Tibial nerve (tissue), 4 donors: ENCODE measurements around the gene TUBA1B.

Experiments used
- EP300 ChIP-seq, 2 donors: sonication (generic); formaldehyde crosslinking; IDR thresholded peaks; one replicate each; pipeline ENCODE4 v1.6.1; 2017; ENCODE audit warnings: antibody characterized with exemption in 2 of 2, mild to moderate bottlenecking in 1 of 2
- POLR2A ChIP-seq, 2 donors: fragments of 450-650 bp; IDR thresholded peaks; one replicate each; pipeline ENCODE4 v1.6.1; 2017; ENCODE audit warnings: antibody characterized with exemption in 2 of 2, mild to moderate bottlenecking in 2 of 2, moderate library complexity in 2 of 2
- TF ChIP-seq, protein P1 (sequence below), 5 experiments: fragments of 200-600 bp in 3 of 5; fragments of 450-650 bp in 2 of 5; sonication (generic) in 3 of 5; IDR thresholded peaks; one replicate each; pipeline ENCODE4 v1.5.1; 2016 to 2019; ENCODE audit warnings: antibody characterized with exemption in 5 of 5, mild to moderate bottlenecking in 3 of 5, moderate library complexity in 2 of 5

DNA sequence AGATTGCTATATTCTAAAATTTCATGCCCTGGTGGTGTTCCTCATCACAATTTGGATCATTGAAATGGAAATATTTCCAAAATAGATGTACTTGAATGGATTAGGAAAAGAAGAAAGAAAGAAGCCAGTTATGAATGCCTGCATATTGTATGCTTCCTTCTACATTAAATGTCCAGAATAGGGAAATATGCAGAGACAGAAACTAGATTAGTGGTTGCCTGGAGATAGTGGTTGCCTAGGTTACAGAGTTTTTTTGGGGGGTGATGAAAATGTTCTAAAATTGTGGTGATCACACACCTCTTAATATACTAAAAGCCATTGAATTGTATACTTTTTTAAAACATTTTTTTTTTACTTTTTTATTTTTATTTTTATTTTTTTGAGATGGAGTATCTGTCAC lies 39.7 kb upstream of the TUBA1B start:
- TF ChIP-seq POLR2A (IDR thresholded peaks at IDR 0.05) (no peak), EP300 (IDR thresholded peaks at IDR 0.05) (no peak)
- TF ChIP-seq, protein P1, sequence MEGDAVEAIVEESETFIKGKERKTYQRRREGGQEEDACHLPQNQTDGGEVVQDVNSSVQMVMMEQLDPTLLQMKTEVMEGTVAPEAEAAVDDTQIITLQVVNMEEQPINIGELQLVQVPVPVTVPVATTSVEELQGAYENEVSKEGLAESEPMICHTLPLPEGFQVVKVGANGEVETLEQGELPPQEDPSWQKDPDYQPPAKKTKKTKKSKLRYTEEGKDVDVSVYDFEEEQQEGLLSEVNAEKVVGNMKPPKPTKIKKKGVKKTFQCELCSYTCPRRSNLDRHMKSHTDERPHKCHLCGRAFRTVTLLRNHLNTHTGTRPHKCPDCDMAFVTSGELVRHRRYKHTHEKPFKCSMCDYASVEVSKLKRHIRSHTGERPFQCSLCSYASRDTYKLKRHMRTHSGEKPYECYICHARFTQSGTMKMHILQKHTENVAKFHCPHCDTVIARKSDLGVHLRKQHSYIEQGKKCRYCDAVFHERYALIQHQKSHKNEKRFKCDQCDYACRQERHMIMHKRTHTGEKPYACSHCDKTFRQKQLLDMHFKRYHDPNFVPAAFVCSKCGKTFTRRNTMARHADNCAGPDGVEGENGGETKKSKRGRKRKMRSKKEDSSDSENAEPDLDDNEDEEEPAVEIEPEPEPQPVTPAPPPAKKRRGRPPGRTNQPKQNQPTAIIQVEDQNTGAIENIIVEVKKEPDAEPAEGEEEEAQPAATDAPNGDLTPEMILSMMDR (IDR thresholded peaks at IDR 0.05): no peak
